GM04504 (cell line): ENCODE results near the gene DENND2A.
A peak's percentile ranks its signal among the peaks of the same experiment; 100 is the strongest.
"Not testable (repeated sequence)": the region's sequence is repeated elsewhere in the genome, so short reads cannot be mapped to it uniquely, and the experiment has no call there.

Source experiments
- DNase-seq: peaks from one replicate; pipeline ENCODE4 v3.0.0-alpha.2; 2012; ENCODE audit warnings: low read depth

DENND2A gene

GRCh38 chr7:140646931-140647647 lies 6.5 kb upstream of the DENND2A start:
- no peak for DNase-seq

DNA sequence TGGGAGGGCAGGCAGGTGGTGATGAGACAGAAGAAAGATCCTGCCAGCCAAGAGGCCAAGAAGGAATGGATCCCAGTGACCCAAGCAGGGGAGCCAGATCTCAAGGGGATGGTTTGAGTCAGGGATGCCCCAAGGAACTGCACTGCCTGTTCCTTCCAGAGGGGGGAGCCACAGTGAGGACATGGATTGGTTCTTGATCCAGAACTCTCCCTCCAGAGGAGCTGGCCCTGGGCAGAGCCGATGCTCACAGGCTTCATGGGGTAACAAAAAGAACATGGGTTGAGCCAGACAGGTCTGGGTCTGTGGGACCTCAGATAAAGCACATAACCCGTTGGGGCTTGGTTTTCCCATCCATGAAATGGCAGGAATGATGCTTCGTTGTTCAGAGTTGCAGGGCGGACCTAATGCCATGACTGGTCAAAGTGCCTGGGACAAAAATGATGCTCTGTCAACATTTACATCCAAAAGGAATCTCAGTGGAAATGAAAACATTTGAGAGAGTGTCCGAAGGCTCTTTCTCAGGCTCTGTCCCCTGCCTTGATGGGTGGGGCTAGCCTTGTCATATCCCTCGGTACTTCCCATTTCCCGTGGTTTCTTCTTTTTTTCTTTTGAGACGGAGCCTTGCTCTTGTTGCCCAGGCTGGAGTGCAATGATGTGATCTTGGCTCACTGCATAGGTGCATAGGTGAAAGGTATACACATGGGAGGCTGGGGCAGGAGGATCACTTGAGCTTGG lies 4.7 kb upstream of the DENND2A start:
- no peak for DNase-seq

GRCh38 chr7:140644761-140645160 lies 4.1 kb upstream of the DENND2A start:
- DNase-seq = not testable (repeated sequence)

DNA sequence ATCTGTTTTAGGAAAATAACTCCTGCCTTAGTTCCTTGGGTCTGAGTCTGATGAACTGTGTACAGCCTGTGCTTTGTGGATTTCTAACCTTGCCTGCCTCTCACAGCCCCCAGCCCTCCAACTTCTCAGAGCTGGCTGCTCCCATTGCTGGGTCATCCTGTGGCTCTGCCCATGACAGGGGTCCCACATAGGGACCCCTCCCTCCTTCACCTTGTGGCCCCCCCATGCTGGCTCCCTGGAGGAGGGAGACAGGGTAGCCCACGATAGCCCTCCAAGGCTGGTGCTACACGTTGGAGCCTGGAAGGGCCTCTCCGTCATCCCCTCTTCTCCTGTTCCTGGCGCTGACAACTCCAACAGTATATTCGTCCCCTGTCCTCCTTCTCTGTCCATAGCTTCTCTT lies 2.8 kb upstream of the DENND2A start:
- DNase-seq = no peak

DNA sequence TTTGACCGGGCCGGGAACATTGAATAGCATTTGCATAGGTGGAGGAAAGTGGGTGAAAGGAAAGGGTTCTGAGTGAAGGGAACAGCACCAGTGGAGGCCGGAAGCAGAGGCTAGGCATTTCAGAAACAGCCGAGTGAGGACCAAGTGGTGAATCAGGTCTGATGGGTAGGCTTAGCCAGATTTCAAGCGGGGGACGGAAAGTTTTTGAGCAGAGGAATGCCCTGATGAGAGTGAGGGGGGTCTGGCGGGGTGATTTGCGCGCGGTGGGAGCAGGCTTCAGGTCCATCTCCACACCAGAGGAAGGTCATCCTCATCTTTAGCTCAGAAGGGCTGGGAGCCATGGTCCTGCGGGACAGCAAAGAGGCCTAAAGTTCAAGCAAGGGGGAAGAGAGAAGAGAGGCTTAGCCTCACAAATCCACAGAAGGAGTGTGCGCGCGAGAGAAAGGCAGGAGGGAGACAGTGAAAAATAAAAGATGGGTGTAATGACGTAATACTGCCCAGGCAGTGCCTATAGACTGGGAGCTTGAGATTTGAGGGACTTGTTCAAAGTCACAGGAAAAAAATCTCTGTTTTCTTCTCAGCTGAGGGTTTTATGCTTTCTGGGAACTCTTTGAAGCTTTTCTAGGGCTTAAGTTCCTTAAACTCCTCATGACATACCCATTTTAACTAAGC lies 1.0 kb upstream of the DENND2A start:
- no peak for DNase-seq

DNA sequence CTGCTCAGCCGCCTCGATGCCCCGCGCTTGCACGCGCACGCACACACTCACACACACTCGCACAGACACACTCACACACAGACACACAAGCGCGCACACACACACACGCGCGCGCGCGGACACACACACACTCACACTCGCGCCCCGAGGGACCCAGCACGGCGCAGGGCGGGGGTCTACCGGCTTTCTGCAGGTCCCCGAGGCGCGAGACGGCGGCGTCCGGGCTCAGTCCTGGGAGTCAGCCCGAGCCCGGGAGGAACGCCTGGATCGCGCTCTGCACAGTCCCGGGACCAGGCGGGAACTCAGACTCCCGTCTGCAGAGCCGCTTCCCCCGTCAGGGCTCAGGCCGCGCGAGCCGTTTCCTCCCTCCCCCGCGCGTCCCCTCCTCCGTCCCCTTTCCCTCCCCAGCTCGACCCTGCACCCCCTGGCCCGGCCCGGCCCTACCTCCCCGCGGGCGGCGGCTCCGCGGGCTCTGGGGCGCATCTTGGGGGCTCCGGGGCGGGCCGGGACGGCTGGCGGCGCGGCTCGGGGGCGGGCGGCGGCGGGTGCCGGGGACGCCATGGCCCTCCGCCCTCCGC lies 464 bp downstream of the DENND2A start:
- no peak for DNase-seq

- no peak for DNase-seq
Measured at GRCh38 chr7:140639366-140640053, 1.1 kb downstream of the DENND2A start.

GRCh38 chr7:140638173-140638791 lies 2.3 kb downstream of the DENND2A start:
- no peak for DNase-seq

GRCh38 chr7:140637400-140637799 lies 3.2 kb downstream of the DENND2A start:
- DNase-seq = no peak

- no peak for DNase-seq
Measured at GRCh38 chr7:140635816-140636215, 4.8 kb downstream of the DENND2A start.

- no peak for DNase-seq
Measured at GRCh38 chr7:140635345-140635744, 5.3 kb downstream of the DENND2A start.

- no peak for DNase-seq
Measured at GRCh38 chr7:140631602-140632001, 9.0 kb downstream of the DENND2A start.

GRCh38 chr7:140631021-140631420 lies 9.6 kb downstream of the DENND2A start:
- no peak for DNase-seq

DNA sequence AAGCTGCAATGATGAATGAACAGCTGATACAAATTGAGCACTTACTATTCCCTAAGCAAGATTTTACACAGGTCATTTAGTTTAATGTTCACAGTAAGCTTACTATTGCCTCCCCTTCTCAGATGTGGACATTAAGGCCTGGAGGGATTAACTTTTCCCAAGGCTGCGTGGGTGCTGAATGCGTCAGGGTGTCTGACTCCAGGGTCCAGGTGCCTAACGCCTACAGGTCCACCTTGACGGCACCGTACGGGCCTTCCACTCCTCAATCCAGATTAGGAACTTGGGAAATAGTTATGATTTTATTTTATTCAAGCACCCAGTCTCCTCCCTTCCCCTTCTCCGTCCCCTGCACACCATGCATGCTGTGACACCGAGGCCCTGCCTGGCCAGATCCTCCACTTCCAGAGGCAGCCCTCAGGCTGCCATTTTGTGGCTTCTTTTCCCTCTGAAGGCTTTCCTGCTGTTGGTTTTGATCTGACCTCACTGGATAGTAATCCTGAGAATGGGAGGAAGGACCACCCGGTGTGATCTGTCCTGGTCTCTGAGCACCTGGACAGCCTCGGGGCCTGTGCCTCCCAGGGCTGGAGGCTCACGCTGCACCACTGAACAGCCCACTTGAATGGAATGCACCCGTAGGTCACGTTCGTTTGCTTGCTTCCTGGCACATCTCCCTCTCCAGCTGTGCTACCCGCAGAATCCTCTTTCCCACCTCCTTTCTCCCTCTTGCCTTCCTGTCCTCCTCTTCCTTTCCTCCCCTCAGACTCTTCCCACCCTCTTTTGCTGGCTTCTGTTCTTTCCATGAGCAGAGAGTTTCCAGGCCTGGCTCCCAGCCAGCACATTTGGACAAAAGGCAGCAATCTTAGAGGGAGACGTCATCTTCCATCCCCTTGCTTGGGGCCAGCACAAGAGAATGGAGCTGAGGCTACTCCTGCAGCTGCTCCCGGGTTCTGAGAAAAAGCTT lies 14.4 kb downstream of the DENND2A start:
- peak; percentile 93 for DNase-seq

DNA sequence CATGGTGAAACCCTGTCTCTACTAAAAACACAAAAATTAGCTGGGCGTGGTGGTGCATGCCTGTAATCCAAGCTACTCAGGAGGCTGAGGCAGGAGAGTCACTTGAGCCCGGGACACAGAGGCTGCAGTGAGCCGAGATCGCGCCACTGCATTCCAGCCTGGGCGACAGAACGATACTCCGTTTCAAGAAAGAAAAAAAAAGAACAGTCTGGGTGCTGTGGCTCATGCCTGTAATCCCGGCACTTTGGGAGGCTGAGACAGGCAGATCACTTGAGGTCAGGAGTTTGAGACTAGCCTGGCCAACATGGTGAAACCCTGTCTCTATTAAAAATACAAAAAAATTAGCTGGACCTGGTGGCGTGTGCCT lies 15.4 kb downstream of the DENND2A start:
- not testable (repeated sequence) for DNase-seq

GRCh38 chr7:140624392-140625191 lies 16.0 kb downstream of the DENND2A start:
- DNase-seq = no peak

- DNase-seq = no peak
Measured at GRCh38 chr7:140623980-140624379, 16.6 kb downstream of the DENND2A start.

GRCh38 chr7:140621401-140622021 lies 19.1 kb downstream of the DENND2A start:
- no peak for DNase-seq

GRCh38 chr7:140619915-140620510 lies 20.6 kb downstream of the DENND2A start:
- not testable (repeated sequence) for DNase-seq
